H9 (cell line): ENCODE measurements around the gene EPOP. TPM values are rescaled to one million over a fixed set of nuclear protein-coding genes. Genes with fewer than 3 reads are reported as not detected.

Experiments
- DNase-seq: peaks from one replicate; pipeline ENCODE4 v3.0.0-alpha.2; 2017
- H2AFZ ChIP-seq: one replicate; pipeline ENCODE4 v1.6.1; 2013; ENCODE audit warnings: mild to moderate bottlenecking, low read length, control low read depth, moderate library complexity
- H2AK5ac ChIP-seq: 2 replicates; pipeline ENCODE4 v1.6.1; 2013; ENCODE audit warnings: low read length, control low read depth, mixed read lengths; ENCODE audit not compliant: insufficient read length
- H2BK120ac ChIP-seq: one replicate; pipeline ENCODE4 v1.6.1; 2013; ENCODE audit warnings: low read depth, mild to moderate bottlenecking, low read length, control low read depth, inconsistent platforms; ENCODE audit not compliant: poor library complexity, severe bottlenecking
- H2BK12ac ChIP-seq: 2 replicates; pipeline ENCODE4 v1.6.1; 2013; ENCODE audit warnings: low read length, control low read depth, mixed read lengths, low read depth; ENCODE audit not compliant: insufficient read length
- H2BK15ac ChIP-seq: 2 replicates; pipeline ENCODE4 v1.6.1; 2013; ENCODE audit warnings: low read depth, low read length, control low read depth
- H2BK20ac ChIP-seq: one replicate; pipeline ENCODE4 v1.6.1; 2013; ENCODE audit warnings: low read depth, mild to moderate bottlenecking, low read length, control low read depth, inconsistent platforms; ENCODE audit not compliant: poor library complexity, severe bottlenecking
- H2BK5ac ChIP-seq: 2 replicates; pipeline ENCODE4 v1.6.1; 2013; ENCODE audit warnings: low read length, control low read depth, mixed read lengths; ENCODE audit not compliant: insufficient read length
- H3K14ac ChIP-seq: 2 replicates; pipeline ENCODE4 v1.6.1; 2013; ENCODE audit warnings: low read length, control low read depth; ENCODE audit not compliant: insufficient read depth
- H3K18ac ChIP-seq: 2 replicates; pipeline ENCODE4 v1.6.1; 2013; ENCODE audit warnings: low read depth, mild to moderate bottlenecking, mixed read lengths, low read length, control low read depth; ENCODE audit not compliant: insufficient read length
- H3K23ac ChIP-seq: 2 replicates; pipeline ENCODE4 v1.6.1; 2013; ENCODE audit warnings: low read length, control low read depth, mixed read lengths, low read depth; ENCODE audit not compliant: insufficient read length
- H3K23me2 ChIP-seq: 2 replicates; pipeline ENCODE4 v1.6.1; 2013; ENCODE audit warnings: low read depth, mild to moderate bottlenecking, mixed read lengths, low read length, control low read depth; ENCODE audit not compliant: insufficient read length, poor library complexity, severe bottlenecking
- H3K27ac ChIP-seq: 2 replicates; pipeline ENCODE4 v1.5.1; 2013; ENCODE audit warnings: low read length, control low read depth, mixed read lengths, low read depth; ENCODE audit not compliant: insufficient read length
- H3K27me3 ChIP-seq: 2 replicates; pipeline ENCODE4 v1.6.1; 2013; ENCODE audit warnings: low read length, control low read depth, inconsistent platforms; ENCODE audit not compliant: insufficient read depth
- H3K4ac ChIP-seq: 2 replicates; pipeline ENCODE4 v1.6.1; 2013; ENCODE audit warnings: low read depth, mild to moderate bottlenecking, control low read depth, inconsistent platforms, low read length, moderate library complexity
- H3K4me1 ChIP-seq: 2 replicates; pipeline ENCODE4 v1.6.1; 2013; ENCODE audit warnings: low read length, control low read depth, inconsistent platforms; ENCODE audit not compliant: insufficient read depth
- H3K4me2 ChIP-seq: 2 replicates; pipeline ENCODE4 v1.6.1; 2013; ENCODE audit warnings: low read length, control low read depth, mixed read lengths; ENCODE audit not compliant: insufficient read length, insufficient read depth
- H3K56ac ChIP-seq: 2 replicates; pipeline ENCODE4 v1.6.1; 2013; ENCODE audit warnings: low read depth, mild to moderate bottlenecking, mixed read lengths, low read length, control low read depth; ENCODE audit not compliant: insufficient read length
- H3K79me1 ChIP-seq: 2 replicates; pipeline ENCODE4 v1.6.1; 2013; ENCODE audit warnings: low read depth, mild to moderate bottlenecking, moderate library complexity, low read length, control low read depth, inconsistent platforms; ENCODE audit not compliant: insufficient read depth, poor library complexity, severe bottlenecking
- H3K79me2 ChIP-seq: 2 replicates; pipeline ENCODE4 v1.6.1; 2013; ENCODE audit warnings: low read length, control low read depth, inconsistent platforms; ENCODE audit not compliant: insufficient read depth
- H3K9ac ChIP-seq: 2 replicates; pipeline ENCODE4 v1.6.1; 2013; ENCODE audit warnings: low read length, control low read depth, mixed read lengths; ENCODE audit not compliant: insufficient read length; ENCODE audit errors: extremely low read depth
- H3K9me3 ChIP-seq: one replicate; pipeline ENCODE4 v1.6.1; 2013; ENCODE audit warnings: low read depth, low read length, inconsistent platforms; ENCODE audit not compliant: control insufficient read depth
- H3T11ph ChIP-seq: one replicate; pipeline ENCODE4 v1.6.1; 2013; ENCODE audit warnings: mild to moderate bottlenecking, low read length, control low read depth, inconsistent platforms
- H4K20me1 ChIP-seq: one replicate; pipeline ENCODE4 v1.6.1; 2013; ENCODE audit not compliant: control insufficient read depth, insufficient read length, insufficient read depth
- H4K5ac ChIP-seq: 2 replicates; pipeline ENCODE4 v1.6.1; 2013; ENCODE audit warnings: low read depth, mild to moderate bottlenecking, mixed read lengths, low read length, control low read depth; ENCODE audit not compliant: insufficient read length
- H4K8ac ChIP-seq: replicated peaks from 2 replicates; pipeline ENCODE4 v1.6.1; 2013; ENCODE audit warnings: low read length, control low read depth, mixed read lengths, low read depth; ENCODE audit not compliant: insufficient read length
- H4K91ac ChIP-seq: 2 replicates; pipeline ENCODE4 v1.6.1; 2013; ENCODE audit warnings: low read depth, mild to moderate bottlenecking, moderate library complexity, mixed read lengths, low read length, control low read depth; ENCODE audit not compliant: insufficient read length
- H3K27ac Mint-ChIP-seq, 3 experiments: 2 replicates in 2 of 3; 3 replicates in 1 of 3; pipeline ENCODE4 v1.8.0; 2020 to 2021; ENCODE audit warnings: mixed read lengths in 3 of 3, mild to moderate bottlenecking in 1 of 3, moderate library complexity in 1 of 3
- H3K27me3 Mint-ChIP-seq: 2 replicates; pipeline ENCODE4 v1.8.0; 2021; ENCODE audit warnings: low read depth, mild to moderate bottlenecking, moderate library complexity, mixed read lengths
- H3K36me3 Mint-ChIP-seq, 3 experiments: 2 replicates in 2 of 3; 3 replicates in 1 of 3; pipeline ENCODE4 v1.8.0; 2020 to 2021; ENCODE audit warnings: low read depth in 3 of 3, mixed read lengths in 3 of 3; ENCODE audit not compliant: insufficient read depth in 1 of 3
- H3K4me1 Mint-ChIP-seq, 2 experiments: 2 replicates each; pipeline ENCODE4 v1.8.0; 2020; ENCODE audit warnings: mixed read lengths in 2 of 2
- H3K4me3 Mint-ChIP-seq, 2 experiments: 2 replicates in 1 of 2; 3 replicates in 1 of 2; pipeline ENCODE4 v1.8.0; 2020 to 2021; ENCODE audit warnings: mild to moderate bottlenecking in 2 of 2, mixed read lengths in 2 of 2, moderate library complexity in 1 of 2
- H3K9me3 Mint-ChIP-seq, 2 experiments: 2 replicates in 1 of 2; 3 replicates in 1 of 2; pipeline ENCODE4 v1.8.0; 2020; ENCODE audit warnings: mild to moderate bottlenecking in 2 of 2, mixed read lengths in 2 of 2, moderate library complexity in 1 of 2
- WGBS: extraction: QIAGEN DNeasy Blood & Tissue Kit; methylation state at CpG from one replicate; pipeline ENCODE4 v1.1.7; 2013; ENCODE audit warnings: missing lambda C conversion rate, low lambda C conversion rate, mixed read lengths; ENCODE audit not compliant: insufficient read length; ENCODE audit errors: extremely low coverage; 5-methylcytosine and 5-hydroxymethylcytosine counted together
- total RNA-seq: library from RNA; stranded (reverse); gene quantifications from 2 replicates; pipeline ENCODE4 v1.2.1, GENCODE V29; 2021
- TF ChIP-seq, protein P1 (sequence below): fragments of 200-600 bp; sonication (generic); conservative IDR thresholded peaks from 3 replicates; pipeline ENCODE4 v1.8.0; 2021; ENCODE audit warnings: antibody characterized with exemption, mild to moderate bottlenecking

EPOP gene
- total RNA-seq, 1 experiment from 2014 or later: 5.9 TPM

DNA sequence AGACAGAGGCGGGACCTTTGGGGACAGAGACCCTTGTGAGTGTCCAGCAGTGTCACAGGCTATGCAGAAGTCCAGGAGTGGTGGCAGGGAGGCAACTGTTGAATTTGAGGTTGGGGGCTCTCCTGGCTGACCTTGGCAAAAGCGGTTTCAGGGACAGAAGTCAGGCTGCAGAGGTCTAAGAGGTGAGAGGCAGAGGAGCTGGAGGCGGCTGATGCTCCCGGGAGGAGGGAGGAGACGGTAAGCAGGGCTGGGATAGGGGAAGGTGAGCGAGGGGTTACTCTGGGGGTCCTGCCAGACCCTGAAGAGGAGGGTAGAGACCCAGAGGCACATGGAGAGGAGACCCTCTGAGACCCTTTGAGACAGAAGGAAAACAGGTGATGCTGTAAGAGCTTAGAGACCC lies 5.2 kb downstream of the EPOP start:
- Histone ChIP-seq H4K91ac (no peak overlapping the region), H2BK12ac (no peak overlapping the region), H2BK15ac (no peak overlapping the region), H3K18ac (no peak overlapping the region), H3K23me2 (peaks cover 29% of the 10 kb centered on the region), H2BK5ac (no peak overlapping the region), H4K5ac (no peak overlapping the region), H3K4ac (no peak overlapping the region), H3K14ac (no peak overlapping the region), H3K23ac (no peak overlapping the region), H3T11ph (no peak overlapping the region), H3K4me1 (no peaks in the 10 kb centered on the region; the same call in none of the 2 replicates), H2BK20ac (no peak overlapping the region), H3K56ac (no peak overlapping the region), H3K9me3 (no peaks in the 10 kb centered on the region), H4K8ac (no peak overlapping the region), H3K79me1 (no peaks in the 10 kb centered on the region), H3K27me3 (peaks cover 57% of the 10 kb centered on the region), H3K4me2 (no peak overlapping the region), H2AFZ (no peak overlapping the region), H4K20me1 (no peaks in the 10 kb centered on the region), H2BK120ac (no peak overlapping the region), H2AK5ac (no peak overlapping the region), H3K9ac (no peak overlapping the region), H3K27ac (no peak overlapping the region), H3K79me2 (no peaks in the 10 kb centered on the region)
- DNase-seq: no peak
- WGBS: no CpG with 5 or more reads among the region's 6 CpGs
- peak overlapping the region in 1 of 2 experiments; percentile 47; a peak in 3 of 5 replicates for H3K4me3 Mint-ChIP-seq
- no peaks in the 10 kb centered on the region for H3K36me3 Mint-ChIP-seq
- TF ChIP-seq, protein P1, sequence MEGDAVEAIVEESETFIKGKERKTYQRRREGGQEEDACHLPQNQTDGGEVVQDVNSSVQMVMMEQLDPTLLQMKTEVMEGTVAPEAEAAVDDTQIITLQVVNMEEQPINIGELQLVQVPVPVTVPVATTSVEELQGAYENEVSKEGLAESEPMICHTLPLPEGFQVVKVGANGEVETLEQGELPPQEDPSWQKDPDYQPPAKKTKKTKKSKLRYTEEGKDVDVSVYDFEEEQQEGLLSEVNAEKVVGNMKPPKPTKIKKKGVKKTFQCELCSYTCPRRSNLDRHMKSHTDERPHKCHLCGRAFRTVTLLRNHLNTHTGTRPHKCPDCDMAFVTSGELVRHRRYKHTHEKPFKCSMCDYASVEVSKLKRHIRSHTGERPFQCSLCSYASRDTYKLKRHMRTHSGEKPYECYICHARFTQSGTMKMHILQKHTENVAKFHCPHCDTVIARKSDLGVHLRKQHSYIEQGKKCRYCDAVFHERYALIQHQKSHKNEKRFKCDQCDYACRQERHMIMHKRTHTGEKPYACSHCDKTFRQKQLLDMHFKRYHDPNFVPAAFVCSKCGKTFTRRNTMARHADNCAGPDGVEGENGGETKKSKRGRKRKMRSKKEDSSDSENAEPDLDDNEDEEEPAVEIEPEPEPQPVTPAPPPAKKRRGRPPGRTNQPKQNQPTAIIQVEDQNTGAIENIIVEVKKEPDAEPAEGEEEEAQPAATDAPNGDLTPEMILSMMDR: no peak
- H3K9me3 Mint-ChIP-seq: peaks cover 0 to 3% of the 10 kb centered on the region in 2 experiments; a peak in 1 of 5 replicates
- H3K27me3 Mint-ChIP-seq: peaks cover 84% of the 10 kb centered on the region
- peaks cover 29 to 47% of the 10 kb centered on the region in 2 experiments for H3K4me1 Mint-ChIP-seq
- no peak overlapping the region for H3K27ac Mint-ChIP-seq
